ENCODE measurements around the gene PIPOX. TPM values are rescaled to one million over a fixed set of nuclear protein-coding genes. Genes with fewer than 3 reads are reported as not detected.

PIPOX gene
- total RNA-seq, 6 donors from 2014 or later: 0.91 to 3.6 (median 2.2) TPM; not detected in 2

GRCh38 chr17:29010129-29010528, 32.8 kb upstream of the PIPOX start:
- no peak for DNase-seq
- H3K4me3 ChIP-seq: no peak overlapping the region
- no peak for TF ChIP-seq CTCF (IDR thresholded peaks at IDR 0.05)
- TF ChIP-seq POLR2AphosphoS5 (IDR thresholded peaks at IDR 0.05): no peak
- no peak for TF ChIP-seq EP300 (IDR thresholded peaks at IDR 0.05)
- no peak for TF ChIP-seq POLR2A (IDR thresholded peaks at IDR 0.05)
- no peaks in the 10 kb centered on the region for H3K9me3 ChIP-seq
- H3K27me3 ChIP-seq: peaks cover 0 to 16% (median 4%) of the 10 kb centered on the region in 4 donors
- no peak for ATAC-seq (ENCODE audit: low FRiP score in 2 of 2)
- WGBS, 2 donors: 30 to 47% methylated on average over 3 of the region's 3 CpGs
- H3K4me1 ChIP-seq: peaks cover 0 to 11% (median 7%) of the 10 kb centered on the region in 4 donors
- H3K36me3 ChIP-seq: no peaks in the 10 kb centered on the region
- no peak overlapping the region for H3K27ac ChIP-seq

DNA sequence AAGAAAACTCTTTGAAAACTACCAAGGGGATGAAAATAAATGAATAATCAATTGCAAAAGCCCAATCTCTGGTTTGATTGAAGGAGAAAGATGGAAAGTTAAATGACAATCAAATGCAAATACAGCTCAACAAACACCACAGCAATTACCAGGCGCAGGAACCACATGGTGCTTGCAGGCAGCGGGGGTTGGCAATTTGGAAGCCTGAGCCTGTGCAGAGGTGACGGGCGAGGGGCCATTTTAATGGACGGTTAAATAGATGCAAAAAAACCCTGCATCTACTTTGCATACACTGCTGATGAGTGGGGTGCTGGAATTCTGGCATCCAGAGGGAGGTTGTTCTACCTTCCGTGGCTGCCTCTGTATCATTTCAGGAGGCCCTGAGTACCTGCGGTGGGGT, 32.4 kb upstream of the PIPOX start:
- DNase-seq (no peak), ATAC-seq (ENCODE audit: low FRiP score in 2 of 2) (no peak)
- no peaks in the 10 kb centered on the region for H3K36me3 ChIP-seq
- peaks cover 0 to 12% (median 1%) of the 10 kb centered on the region in 4 donors for H3K27me3 ChIP-seq
- H3K27ac ChIP-seq: no peak overlapping the region
- WGBS, 2 donors: 75 to 80% methylated on average over 6 to 7 of the region's 7 CpGs
- no peak overlapping the region for H3K4me3 ChIP-seq
- TF ChIP-seq POLR2A (IDR thresholded peaks at IDR 0.05) (no peak), CTCF (IDR thresholded peaks at IDR 0.05) (no peak), POLR2AphosphoS5 (IDR thresholded peaks at IDR 0.05) (no peak)
- H3K9me3 ChIP-seq: no peaks in the 10 kb centered on the region
- H3K4me1 ChIP-seq: peaks cover 0 to 6% (median 5%) of the 10 kb centered on the region in 4 donors

- H3K4me3 ChIP-seq: no peak overlapping the region
- H3K36me3 ChIP-seq: no peaks in the 10 kb centered on the region
- WGBS, 2 donors: 87 to 92% methylated on average over 1 of the region's 1 CpG
- no peaks in the 10 kb centered on the region for H3K4me1 ChIP-seq
- no peaks in the 10 kb centered on the region for H3K27me3 ChIP-seq
- H3K27ac ChIP-seq: no peak overlapping the region
- no peaks in the 10 kb centered on the region for H3K9me3 ChIP-seq
- TF ChIP-seq EP300 (IDR thresholded peaks at IDR 0.05): no peak
- no peak for TF ChIP-seq CTCF (IDR thresholded peaks at IDR 0.05)
- no peak for TF ChIP-seq POLR2AphosphoS5 (IDR thresholded peaks at IDR 0.05)
- TF ChIP-seq POLR2A (IDR thresholded peaks at IDR 0.05): no peak
- no peak for DNase-seq
- ATAC-seq (ENCODE audit: low FRiP score in 2 of 2): no peak
These were observed 30.4 kb upstream of the PIPOX start for GRCh38 chr17:29012535-29012934.

- no peak overlapping the region for H3K27ac ChIP-seq
- WGBS, 2 donors: 63 to 64% methylated on average over 5 of the region's 5 CpGs
- DNase-seq (no peak), ATAC-seq (ENCODE audit: low FRiP score in 2 of 2) (no peak)
- TF ChIP-seq EP300 (IDR thresholded peaks at IDR 0.05): no peak
- H3K4me3 ChIP-seq: no peak overlapping the region
- H3K4me1 ChIP-seq: peaks cover 0 to 5% (median 3%) of the 10 kb centered on the region in 4 donors
- H3K36me3 ChIP-seq: no peaks in the 10 kb centered on the region
- H3K27me3 ChIP-seq: peaks cover 0 to 6% (median 1%) of the 10 kb centered on the region in 4 donors
- H3K9me3 ChIP-seq: no peaks in the 10 kb centered on the region
These were observed 28.2 kb upstream of the PIPOX start for GRCh38 chr17:29014716-29015115.

DNA sequence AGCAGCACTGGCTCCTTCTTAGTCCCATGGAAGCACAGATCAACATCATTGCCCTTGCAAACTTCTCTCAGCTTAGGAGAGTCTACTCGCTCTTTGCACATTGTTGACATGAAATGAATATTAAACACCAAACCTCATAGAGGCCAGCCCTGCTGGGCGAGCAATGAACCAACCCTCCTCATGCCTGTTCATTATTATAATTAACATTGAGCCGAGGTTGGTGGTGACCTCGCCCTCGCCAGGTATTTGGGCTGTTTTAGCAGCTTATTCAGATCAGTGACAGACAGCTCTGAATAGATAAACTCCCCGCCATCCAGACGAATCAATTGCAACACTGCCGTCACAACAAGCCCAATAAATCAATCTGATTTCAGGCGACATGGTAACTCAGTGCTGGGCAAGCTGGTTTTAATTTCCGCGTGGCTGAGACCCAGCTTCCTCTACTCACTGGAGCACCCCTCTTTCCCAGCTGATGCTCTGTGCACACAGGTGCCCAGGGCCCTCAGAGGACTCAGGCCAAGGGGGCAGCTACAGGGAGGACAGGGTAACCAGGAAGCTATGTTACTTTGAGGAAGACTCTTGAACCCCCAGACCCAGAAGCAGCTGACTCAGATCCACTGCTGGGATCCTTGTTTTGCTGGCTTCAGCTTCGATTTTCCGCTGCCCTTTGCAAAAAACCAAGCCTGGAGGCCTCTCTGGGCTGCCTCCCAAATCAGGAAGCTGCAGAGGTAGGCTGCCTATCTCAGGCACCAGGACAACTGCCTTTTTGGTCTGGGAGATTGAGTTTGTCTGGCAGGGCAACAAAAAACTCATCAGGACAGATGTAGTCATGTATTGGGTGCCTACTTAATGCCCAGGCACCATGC, 26.4 kb upstream of the PIPOX start:
- H3K27me3 ChIP-seq: peaks cover 0 to 13% (median 4%) of the 10 kb centered on the region in 4 donors
- no peak for ATAC-seq (ENCODE audit: low FRiP score in 2 of 2)

More for the DNA sequence above, 26.4 kb upstream of the PIPOX start:
- no peaks in the 10 kb centered on the region for H3K36me3 ChIP-seq
- TF ChIP-seq EP300 (IDR thresholded peaks at IDR 0.05) (no peak), POLR2AphosphoS5 (IDR thresholded peaks at IDR 0.05) (no peak), POLR2A (IDR thresholded peaks at IDR 0.05) (no peak), CTCF (IDR thresholded peaks at IDR 0.05) (no peak)
- 59 to 60% methylated on average over 13 of the region's 13 CpGs for WGBS, 2 donors
- DNase-seq: no peak
- H3K4me3 ChIP-seq: no peak overlapping the region
- no peaks in the 10 kb centered on the region for H3K9me3 ChIP-seq
- H3K4me1 ChIP-seq: peaks cover 3 to 11% (median 9%) of the 10 kb centered on the region in 4 donors
- H3K27ac ChIP-seq: no peak overlapping the region
